HUES48 (cell line): ENCODE measurements around the gene ERMAP.

Source experiments
- H3K27ac ChIP-seq: one replicate; pipeline ENCODE4 v1.7.0; 2013; ENCODE audit warnings: low read depth, low read length, inconsistent platforms
- H3K27me3 ChIP-seq: 2 replicates; pipeline ENCODE4 v1.6.1; 2013; ENCODE audit warnings: mild to moderate bottlenecking, low read length; ENCODE audit not compliant: control insufficient read depth, insufficient read depth
- H3K36me3 ChIP-seq: 2 replicates; pipeline ENCODE4 v1.6.1; 2013; ENCODE audit warnings: low read length; ENCODE audit not compliant: control insufficient read depth, insufficient read depth
- H3K4me1 ChIP-seq: 2 replicates; pipeline ENCODE4 v1.6.1; 2013; ENCODE audit warnings: mild to moderate bottlenecking, low read length; ENCODE audit not compliant: control insufficient read depth, insufficient read depth
- H3K4me3 ChIP-seq: 2 replicates; pipeline ENCODE4 v1.5.1; 2013; ENCODE audit warnings: mild to moderate bottlenecking, low read depth, low read length
- H3K9ac ChIP-seq: 2 replicates; pipeline ENCODE4 v1.6.1; 2013; ENCODE audit warnings: mild to moderate bottlenecking, low read depth, low read length, moderate library complexity
- H3K9me3 ChIP-seq: 2 replicates; pipeline ENCODE4 v1.6.1; 2013; ENCODE audit warnings: low read length; ENCODE audit not compliant: control insufficient read depth, insufficient read depth

Gene ERMAP

DNA sequence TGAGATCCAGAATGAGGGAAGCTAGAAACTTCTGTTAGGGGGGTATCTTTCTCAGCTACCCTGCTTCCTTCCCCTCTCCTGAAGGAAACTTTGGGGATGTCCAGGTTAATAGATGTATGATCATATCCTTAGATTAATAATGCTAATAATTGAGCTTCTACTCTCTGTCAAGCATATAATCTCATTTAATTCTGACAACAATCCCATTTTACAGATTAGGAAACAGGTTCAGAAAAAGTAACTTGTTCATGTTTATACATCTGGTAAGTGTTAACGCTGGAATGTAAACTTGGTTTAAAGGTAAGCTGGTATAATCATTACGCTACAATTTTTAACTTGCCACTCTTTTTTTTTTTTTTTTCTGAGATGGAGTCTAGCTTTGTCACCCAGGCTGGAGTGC is 33.8 kb upstream of the ERMAP start:
- H3K27ac ChIP-seq: no peak overlapping the region
- H3K36me3 ChIP-seq: peaks cover 38% of the 10 kb centered on the region
- no peaks in the 10 kb centered on the region for H3K4me1 ChIP-seq
- no peak overlapping the region for H3K4me3 ChIP-seq
- no peaks in the 10 kb centered on the region for H3K9me3 ChIP-seq
- H3K27me3 ChIP-seq: no peaks in the 10 kb centered on the region
- H3K9ac ChIP-seq: no peak overlapping the region

DNA sequence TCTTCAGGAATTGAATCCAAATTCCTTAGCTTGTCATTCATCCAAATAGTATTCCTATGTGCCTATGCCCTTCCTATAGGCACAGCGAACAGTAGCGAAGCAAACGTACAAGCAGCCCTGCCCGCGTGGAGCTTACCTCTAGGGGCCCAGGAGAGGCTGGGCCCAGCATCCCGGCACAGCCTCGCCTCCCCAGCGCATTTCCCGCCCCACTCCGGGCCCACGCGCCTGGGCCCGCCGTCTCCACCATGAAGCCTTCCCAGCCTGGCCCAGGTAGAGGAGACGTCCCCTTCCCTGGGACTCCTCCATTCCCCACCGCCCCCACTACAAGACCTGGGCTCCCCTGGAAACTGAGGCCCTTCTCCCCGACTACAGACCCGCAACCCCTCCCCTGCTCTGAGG is 32.4 kb upstream of the ERMAP start:
- H3K27me3 ChIP-seq: no peaks in the 10 kb centered on the region
- H3K9me3 ChIP-seq: no peaks in the 10 kb centered on the region
- no peak overlapping the region for H3K9ac ChIP-seq
- H3K36me3 ChIP-seq: peaks cover 29% of the 10 kb centered on the region
- no peak overlapping the region for H3K27ac ChIP-seq
- no peak overlapping the region for H3K4me3 ChIP-seq
- no peaks in the 10 kb centered on the region for H3K4me1 ChIP-seq

DNA sequence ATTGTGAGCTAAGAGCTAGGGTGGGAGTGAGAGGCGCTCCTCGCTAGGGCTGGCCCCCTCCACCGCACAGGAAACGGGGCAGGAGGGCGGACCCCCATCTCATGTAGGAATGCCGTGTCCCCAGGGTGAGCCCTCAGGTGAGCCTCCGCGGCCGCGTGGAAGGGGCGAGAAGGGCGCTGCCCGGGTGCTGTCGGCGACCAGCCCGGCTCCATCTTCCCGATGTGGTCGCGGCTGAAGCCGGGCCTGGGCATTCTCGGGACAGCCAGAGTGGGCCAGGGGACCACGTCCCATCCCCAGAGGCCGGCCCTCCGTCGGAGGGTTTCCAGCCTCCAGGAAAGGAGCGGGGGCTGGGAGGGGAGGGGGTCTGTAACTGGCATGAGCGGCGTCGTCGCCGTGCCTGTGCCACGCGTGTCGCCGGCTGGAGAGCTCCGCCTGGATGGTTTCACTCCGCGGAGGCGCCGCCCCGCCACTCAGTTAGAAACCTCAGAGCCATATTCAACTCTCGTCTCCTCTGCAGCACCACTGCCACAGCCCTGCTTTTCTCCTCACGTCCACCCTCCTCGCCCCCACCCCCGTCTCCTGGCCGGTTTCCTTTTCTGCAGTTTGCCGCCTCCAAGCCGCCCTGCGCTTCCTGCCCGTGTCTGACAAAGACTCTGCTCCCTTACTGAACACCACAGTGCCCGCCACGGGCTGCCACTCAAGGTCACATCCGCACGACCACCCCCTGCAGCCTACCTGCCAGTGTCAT is 31.8 kb upstream of the ERMAP start, which contains the start of gene TMEM269:
Gene TMEM269, plus strand, starts transcription at position 46 of the 748 bp plus-strand sequence. CDS start 4,903 bp downstream, outside the sequence.
- Histone ChIP-seq H3K4me3 (no peak within 1 kb of the TSS), H3K9ac (no peak within 1 kb of the TSS), H3K9me3 (no peaks in the 10 kb centered on the region), H3K27ac (no peak within 1 kb of the TSS), H3K4me1 (no peaks in the 10 kb centered on the region), H3K36me3 (peaks cover 25% of the 10 kb centered on the region), H3K27me3 (no peaks in the 10 kb centered on the region)

DNA sequence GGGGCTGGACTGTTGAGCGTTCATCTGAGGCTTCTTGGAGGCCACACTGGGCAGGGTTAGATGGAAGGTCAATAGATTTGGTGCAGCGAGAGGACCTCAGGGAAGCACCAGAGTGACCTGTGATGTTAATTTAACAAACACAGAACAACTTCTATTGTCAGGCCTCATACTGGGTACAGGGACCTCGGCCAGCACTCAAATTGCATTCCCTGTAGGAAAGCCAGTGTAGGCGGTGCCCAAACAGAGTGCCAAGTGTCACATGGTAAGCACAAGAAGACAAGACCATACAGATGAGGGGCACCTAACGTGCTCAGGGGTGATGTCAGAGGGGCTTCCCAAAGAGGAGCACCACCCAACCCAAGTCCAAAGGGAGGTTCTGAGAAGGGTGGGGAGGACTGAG is 30.8 kb upstream of the ERMAP start:
- no peak overlapping the region for H3K4me3 ChIP-seq
- H3K4me1 ChIP-seq: no peaks in the 10 kb centered on the region
- no peaks in the 10 kb centered on the region for H3K27me3 ChIP-seq
- H3K9me3 ChIP-seq: no peaks in the 10 kb centered on the region
- no peak overlapping the region for H3K9ac ChIP-seq
- peaks cover 15% of the 10 kb centered on the region for H3K36me3 ChIP-seq
- no peak overlapping the region for H3K27ac ChIP-seq

DNA sequence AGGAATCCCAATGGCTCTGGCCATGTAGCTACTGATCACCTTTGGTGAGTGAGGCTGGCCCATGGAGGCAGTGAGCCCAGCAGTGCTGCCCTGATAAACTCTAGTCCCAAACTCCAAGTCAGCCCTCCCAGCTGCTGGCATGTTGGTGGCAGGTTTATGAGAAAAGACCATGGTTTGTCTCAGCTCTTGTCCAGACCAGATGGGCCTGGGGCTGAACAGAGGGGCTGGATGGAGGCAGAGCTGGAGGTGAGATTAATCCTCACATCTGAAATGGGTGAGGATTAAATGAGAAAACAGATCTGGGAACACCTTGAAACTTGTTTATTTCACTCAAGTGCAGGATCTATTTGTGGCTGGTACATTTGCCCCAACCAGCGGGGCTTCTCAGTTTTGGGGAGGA is 28.9 kb upstream of the ERMAP start:
- Histone ChIP-seq H3K36me3 (peaks cover under 1% of the 10 kb centered on the region), H3K4me1 (no peaks in the 10 kb centered on the region), H3K27ac (no peak overlapping the region), H3K9ac (no peak overlapping the region), H3K27me3 (no peaks in the 10 kb centered on the region), H3K4me3 (no peak overlapping the region), H3K9me3 (no peaks in the 10 kb centered on the region)

DNA sequence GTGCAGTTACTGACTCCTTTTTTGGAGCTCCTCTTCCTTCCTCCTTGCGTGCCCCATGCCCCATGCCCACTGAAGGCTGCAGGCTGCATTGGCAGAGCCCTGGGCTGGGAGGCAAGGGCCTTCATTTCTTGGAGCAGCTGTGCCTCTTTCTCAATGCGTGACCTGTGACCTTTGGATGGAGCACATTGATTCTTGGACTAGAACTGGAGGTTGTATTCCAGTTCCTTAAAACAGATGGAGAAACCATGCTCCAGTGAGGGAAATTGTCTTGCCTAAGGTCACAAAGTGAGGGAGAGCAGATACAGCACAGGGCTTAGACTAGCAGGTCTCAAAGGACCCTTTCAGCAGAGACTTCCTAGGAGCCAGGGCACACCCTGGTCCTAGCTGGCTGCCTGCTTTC is 23.1 kb upstream of the ERMAP start:
- no peak overlapping the region for H3K9ac ChIP-seq
- H3K4me1 ChIP-seq: no peaks in the 10 kb centered on the region
- H3K36me3 ChIP-seq: no peaks in the 10 kb centered on the region
- H3K9me3 ChIP-seq: no peaks in the 10 kb centered on the region
- no peaks in the 10 kb centered on the region for H3K27me3 ChIP-seq
- H3K4me3 ChIP-seq: no peak overlapping the region
- H3K27ac ChIP-seq: no peak overlapping the region

DNA sequence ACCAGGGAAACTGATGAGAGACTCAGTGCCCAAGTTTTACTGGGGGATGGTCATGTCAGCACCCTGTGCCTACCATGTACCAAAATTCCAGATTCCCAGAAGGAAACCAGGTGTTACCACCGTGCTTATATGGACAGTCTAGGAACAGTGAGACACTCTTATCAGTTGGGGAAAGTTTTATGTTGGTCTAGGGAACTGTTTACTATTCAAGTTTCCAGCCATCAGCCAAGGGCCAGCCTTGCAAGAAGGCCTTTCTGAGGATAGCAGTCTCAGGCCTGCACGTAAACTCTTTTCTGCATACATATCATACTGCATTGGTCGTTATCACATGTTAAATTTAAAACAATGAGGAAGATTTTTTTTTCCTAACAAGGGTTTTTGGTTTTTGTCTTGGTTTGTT is 19.5 kb upstream of the ERMAP start:
- Histone ChIP-seq H3K9me3 (no peaks in the 10 kb centered on the region), H3K27ac (no peak overlapping the region), H3K9ac (no peak overlapping the region), H3K27me3 (no peaks in the 10 kb centered on the region), H3K4me1 (no peaks in the 10 kb centered on the region), H3K36me3 (no peaks in the 10 kb centered on the region), H3K4me3 (no peak overlapping the region)

DNA sequence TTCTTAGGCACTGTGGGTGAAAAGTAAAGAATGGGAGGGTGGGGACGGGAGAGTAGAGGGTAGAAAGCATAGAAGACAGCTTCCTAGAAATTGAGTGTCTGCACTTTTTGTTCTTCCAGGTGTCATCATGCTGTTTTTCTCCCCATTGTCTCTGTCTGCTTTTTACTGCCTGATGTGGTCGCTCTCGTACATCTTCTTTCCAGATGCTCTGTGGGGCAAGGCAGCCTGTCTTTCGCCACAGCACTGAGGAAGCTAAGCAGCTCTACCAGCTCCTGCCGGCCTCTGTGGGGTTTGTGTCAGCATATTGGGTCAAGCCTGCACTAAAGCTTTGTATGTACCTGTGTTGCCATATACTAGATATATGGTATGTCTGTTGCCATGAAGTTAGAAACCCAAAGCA is 18.9 kb upstream of the ERMAP start:
- Histone ChIP-seq H3K4me1 (no peaks in the 10 kb centered on the region), H3K27ac (no peak overlapping the region), H3K9ac (no peak overlapping the region), H3K9me3 (no peaks in the 10 kb centered on the region), H3K27me3 (no peaks in the 10 kb centered on the region), H3K4me3 (no peak overlapping the region), H3K36me3 (no peaks in the 10 kb centered on the region)

DNA sequence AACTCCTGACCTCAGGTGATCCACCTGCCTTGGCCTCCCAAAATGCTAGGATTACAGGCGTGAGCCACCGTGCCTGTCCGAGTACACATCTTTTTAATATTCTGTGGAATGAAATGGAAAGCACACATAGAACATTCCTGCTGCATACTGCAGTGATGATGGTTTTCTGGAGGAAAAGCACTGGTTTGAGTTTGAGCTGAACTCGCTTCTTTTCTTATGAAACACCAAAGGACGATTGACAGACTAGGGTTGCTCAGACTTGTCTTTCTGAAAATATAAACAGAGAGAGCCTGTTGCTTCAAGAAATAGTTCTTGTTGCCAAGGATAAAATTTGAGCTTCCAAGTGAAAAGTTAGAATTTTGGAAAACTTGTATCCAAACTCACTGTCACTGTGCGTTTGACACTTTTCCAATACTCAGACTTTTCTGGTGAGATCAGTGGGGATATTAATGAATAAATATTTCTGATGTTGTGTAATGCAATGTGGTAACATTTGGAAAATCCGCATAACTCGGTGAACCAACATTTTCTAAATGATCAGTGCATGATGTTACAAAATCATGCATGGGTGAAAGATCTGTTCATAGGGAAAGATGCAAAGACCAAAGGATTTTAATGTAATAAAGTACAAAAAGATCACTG is 15.0 kb upstream of the ERMAP start:
- H3K27ac ChIP-seq: no peak overlapping the region
- H3K9ac ChIP-seq: no peak overlapping the region
- H3K27me3 ChIP-seq: no peaks in the 10 kb centered on the region

DNA sequence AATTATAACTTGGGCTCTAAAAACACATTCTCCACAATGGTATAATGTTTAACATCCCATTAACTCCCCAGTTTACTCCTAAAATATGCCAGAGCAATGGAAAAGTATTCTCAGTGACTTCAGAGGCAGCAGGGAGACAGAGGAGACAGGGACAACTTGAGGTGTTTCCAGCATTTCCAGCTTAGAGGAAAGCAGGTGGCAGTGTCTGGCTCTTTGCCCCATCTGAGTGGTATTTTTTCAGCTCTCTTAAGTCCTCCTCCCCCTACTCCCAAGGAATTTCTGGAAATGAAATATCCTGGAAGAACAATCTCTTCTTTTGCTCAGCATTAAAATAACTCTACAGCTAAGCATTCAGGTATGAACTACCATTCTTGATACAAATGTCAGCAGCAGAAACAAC is 10.8 kb upstream of the ERMAP start:
- Histone ChIP-seq H3K27me3 (no peaks in the 10 kb centered on the region), H3K36me3 (no peaks in the 10 kb centered on the region), H3K9me3 (0 out of 2 replicates have a peak, but pooled peaks cover 6% of the 10 kb centered on the region), H3K4me3 (no peak overlapping the region), H3K4me1 (no peaks in the 10 kb centered on the region), H3K9ac (no peak overlapping the region), H3K27ac (no peak overlapping the region)

More for the DNA sequence above, 15.0 kb upstream of the ERMAP start:
- Histone ChIP-seq H3K4me1 (no peaks in the 10 kb centered on the region), H3K9me3 (0 out of 2 replicates have a peak, but pooled peaks cover 6% of the 10 kb centered on the region), H3K36me3 (no peaks in the 10 kb centered on the region), H3K4me3 (no peak overlapping the region)

DNA sequence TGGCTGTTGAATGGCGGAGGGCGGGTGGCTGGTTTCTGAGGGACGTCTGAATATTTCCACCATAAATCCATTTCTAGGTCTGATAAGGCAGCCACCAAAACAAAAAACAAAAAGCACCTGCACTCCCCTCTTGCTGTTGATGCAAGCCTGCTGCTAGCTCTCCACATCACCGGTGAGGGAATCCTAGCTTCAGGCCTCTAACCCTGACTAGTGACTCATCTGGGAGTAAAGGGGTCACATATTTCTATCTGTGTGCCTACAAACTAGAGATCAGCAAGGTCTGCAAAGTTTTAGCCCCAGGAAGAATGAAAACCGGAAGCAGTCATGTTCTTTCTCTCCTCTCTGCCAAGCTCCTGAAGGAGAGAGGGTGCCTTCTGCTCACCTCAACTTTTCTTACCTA is 10.3 kb upstream of the ERMAP start:
- no peaks in the 10 kb centered on the region for H3K27me3 ChIP-seq
- H3K9me3 ChIP-seq: 0 out of 2 replicates have a peak, but pooled peaks cover 6% of the 10 kb centered on the region
- H3K36me3 ChIP-seq: no peaks in the 10 kb centered on the region
- no peak overlapping the region for H3K9ac ChIP-seq
- H3K4me1 ChIP-seq: no peaks in the 10 kb centered on the region
- no peak overlapping the region for H3K4me3 ChIP-seq
- H3K27ac ChIP-seq: no peak overlapping the region
